Activated CD4-positive, alpha-beta T cell treated with anti-CD3 and anti-CD28 coated beads, Interleukin-2, Interleukin-4, amounts not matched to agents 100 ng/mL and 50 ng/mL, durations not matched to agents 16 hours and 8 hours (primary cell): Measurements from ENCODE around the gene THSD4.

Source experiments
- DNase-seq: peaks from one replicate; pipeline ENCODE4 v3.0.0-alpha.2; 2020; ENCODE audit warnings: low spot score

Gene THSD4

GRCh38 chr15:71456362-71456761 lies 341.1 kb downstream of the THSD4 start:
- no peak for DNase-seq

GRCh38 chr15:71456811-71457210 lies 341.5 kb downstream of the THSD4 start:
- no peak for DNase-seq

GRCh38 chr15:71458089-71458660 lies 342.9 kb downstream of the THSD4 start:
- no peak for DNase-seq

GRCh38 chr15:71461748-71462147 lies 346.5 kb downstream of the THSD4 start:
- no peak for DNase-seq

- DNase-seq: no peak
Measured at GRCh38 chr15:71462638-71463037, 347.4 kb downstream of the THSD4 start.

GRCh38 chr15:71463156-71463665 lies 347.9 kb downstream of the THSD4 start:
- DNase-seq: no peak

- DNase-seq: no peak
Measured at GRCh38 chr15:71465131-71465955, 350.1 kb downstream of the THSD4 start.

GRCh38 chr15:71468715-71469114 lies 353.4 kb downstream of the THSD4 start:
- no peak for DNase-seq

GRCh38 chr15:71469413-71469812 lies 354.1 kb downstream of the THSD4 start:
- no peak for DNase-seq

- DNase-seq: no peak
Measured at GRCh38 chr15:71471347-71471746, 356.1 kb downstream of the THSD4 start.

- DNase-seq: no peak
Measured at GRCh38 chr15:71472566-71472965, 357.3 kb downstream of the THSD4 start.

GRCh38 chr15:71473751-71474150 lies 358.5 kb downstream of the THSD4 start:
- no peak for DNase-seq

- DNase-seq: no peak
Measured at GRCh38 chr15:71476823-71477222, 361.6 kb downstream of the THSD4 start.

GRCh38 chr15:71480556-71480955 lies 365.3 kb downstream of the THSD4 start:
- no peak for DNase-seq

- DNase-seq: no peak
Measured at GRCh38 chr15:71484080-71484479, 368.8 kb downstream of the THSD4 start.

GRCh38 chr15:71485094-71485693 lies 369.9 kb downstream of the THSD4 start:
- DNase-seq: no peak

- no peak for DNase-seq
Measured at GRCh38 chr15:71489570-71489969, 374.3 kb downstream of the THSD4 start.

- DNase-seq: no peak
Measured at GRCh38 chr15:71493526-71493925, 378.3 kb downstream of the THSD4 start.

GRCh38 chr15:71494563-71495397 lies 379.5 kb downstream of the THSD4 start:
- no peak for DNase-seq

GRCh38 chr15:71495398-71495780 lies 380.1 kb downstream of the THSD4 start:
- DNase-seq: no peak

GRCh38 chr15:71496336-71496955 lies 381.2 kb downstream of the THSD4 start:
- no peak for DNase-seq
